Body of pancreas (tissue), 4 donors: ENCODE results near the gene RACK1. TPM values are rescaled to one million over a fixed set of nuclear protein-coding genes. Genes with fewer than 3 reads are reported as not detected.

Source experiments
- ATAC-seq: fragments of 150-250 bp; one replicate; pipeline ENCODE4 v1.9.1; 2016
- DNase-seq, 4 donors: peaks; one replicate each; pipeline ENCODE4 v3.0.0-alpha.2; 2019
- H3K27ac ChIP-seq, 4 donors: fragments of 200-600 bp; sonication (generic); 1 replicate in 3 of 4; 2 replicates in 1 of 4; pipeline versions ENCODE4 v1.5.1 to v1.6.1; 2016 to 2019; ENCODE audit warnings: mild to moderate bottlenecking in 1 of 4, mixed read lengths in 1 of 4, moderate library complexity in 1 of 4
- H3K27me3 ChIP-seq, 2 donors: fragments of 200-600 bp; sonication (generic); one replicate each; pipeline ENCODE4 v1.6.0; 2016; ENCODE audit warnings: mild to moderate bottlenecking in 1 of 2
- H3K36me3 ChIP-seq, 2 donors: fragments of 200-600 bp; sonication (generic); replicated peaks in 1 of 2; 2 replicates each; pipeline ENCODE4 v1.5.1; 2016; ENCODE audit warnings: low read depth in 2 of 2; ENCODE audit not compliant: insufficient read depth in 1 of 2
- H3K4me1 ChIP-seq: fragments of 200-600 bp; sonication (generic); one replicate; pipeline ENCODE4 v1.6.0; 2016
- H3K4me3 ChIP-seq, 2 donors: fragments of 200-600 bp; sonication (generic); 1 replicate in 1 of 2; 2 replicates in 1 of 2; pipeline ENCODE4 v1.5.1; 2016 to 2019
- H3K9me3 ChIP-seq, 3 donors: fragments of 200-600 bp; sonication (generic); 1 replicate in 2 of 3; 2 replicates in 1 of 3; pipeline ENCODE4 v1.5.1; 2016
- POLR2A ChIP-seq, 3 donors: fragments of 450-650 bp; IDR thresholded peaks; one replicate each; pipeline ENCODE4 v1.6.1; 2016; ENCODE audit warnings: antibody characterized with exemption in 3 of 3, mild to moderate bottlenecking in 2 of 3
- WGBS, 2 donors: methylation state at CpG; one replicate each; pipeline ENCODE4 v1.1.5; 2017; 5-methylcytosine and 5-hydroxymethylcytosine counted together
- intact Hi-C: fragments of 100-400 bp; cut with DNase I; formaldehyde crosslinking; loops from one replicate; pipeline ENCODE4 v1.15.1; 2023
- total RNA-seq, 2 donors: library from RNA; depleted of rRNA; stranded (reverse); fragments of >200 nt; gene quantifications; one replicate each; pipeline ENCODE4 v1.1.0, GENCODE V29; 2016
- TF ChIP-seq, protein P1 (sequence below), 7 experiments: fragments of 450-650 bp in 4 of 7; fragments of 200-600 bp in 3 of 7; sonication (generic) in 3 of 7; IDR thresholded peaks; one replicate each; pipeline ENCODE4 v1.5.1; 2016 to 2019; ENCODE audit warnings: antibody characterized with exemption in 7 of 7

The RACK1 gene
- total RNA-seq, 2 donors from 2014 or later, result 1,136 to 1,977 TPM

DNA sequence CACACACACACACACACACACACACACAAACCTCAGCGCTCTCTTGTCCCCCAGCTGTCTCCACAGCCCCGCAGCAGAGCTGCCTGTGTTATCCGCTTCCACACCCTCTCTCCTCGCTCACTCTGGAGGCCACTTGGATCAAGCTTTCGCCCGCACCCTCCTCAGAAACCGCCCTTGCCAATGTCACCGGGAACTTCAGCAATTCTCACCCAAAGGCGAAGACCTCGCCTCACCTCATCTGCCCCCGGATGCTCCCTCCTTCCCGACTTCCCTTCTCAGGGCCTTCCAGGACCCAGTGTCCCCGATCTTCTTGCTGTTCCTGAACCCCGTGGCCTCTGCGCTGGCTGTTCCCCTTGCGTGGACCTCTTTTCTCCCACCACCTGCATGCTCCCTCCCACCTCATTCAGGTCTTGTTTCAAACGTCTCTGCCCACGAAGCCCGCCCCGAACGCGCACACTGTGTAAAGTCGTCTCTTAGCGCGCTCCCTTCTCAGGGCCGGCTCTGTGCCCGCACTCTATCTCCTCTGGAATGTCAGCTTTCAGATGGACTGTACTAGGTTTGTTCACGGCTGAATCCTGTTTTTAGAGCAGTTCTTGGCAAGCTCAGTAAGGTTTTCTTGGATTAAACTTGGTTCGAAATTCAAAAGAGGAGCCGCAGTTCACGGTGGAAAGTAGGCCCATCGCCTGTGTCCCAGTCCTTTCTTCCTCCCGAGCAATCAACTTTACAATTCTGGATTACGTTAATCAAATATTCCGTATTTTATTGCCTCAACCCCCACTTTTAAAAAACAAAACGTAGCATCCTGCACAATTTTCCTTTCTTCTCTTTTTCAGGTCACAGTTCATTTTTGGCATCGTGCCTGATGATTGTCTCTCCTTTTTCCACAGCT lies 37.7 kb downstream of the RACK1 start:
- no peak for ATAC-seq
- intact Hi-C loops, result no loop called here
- no peak for DNase-seq

DNA sequence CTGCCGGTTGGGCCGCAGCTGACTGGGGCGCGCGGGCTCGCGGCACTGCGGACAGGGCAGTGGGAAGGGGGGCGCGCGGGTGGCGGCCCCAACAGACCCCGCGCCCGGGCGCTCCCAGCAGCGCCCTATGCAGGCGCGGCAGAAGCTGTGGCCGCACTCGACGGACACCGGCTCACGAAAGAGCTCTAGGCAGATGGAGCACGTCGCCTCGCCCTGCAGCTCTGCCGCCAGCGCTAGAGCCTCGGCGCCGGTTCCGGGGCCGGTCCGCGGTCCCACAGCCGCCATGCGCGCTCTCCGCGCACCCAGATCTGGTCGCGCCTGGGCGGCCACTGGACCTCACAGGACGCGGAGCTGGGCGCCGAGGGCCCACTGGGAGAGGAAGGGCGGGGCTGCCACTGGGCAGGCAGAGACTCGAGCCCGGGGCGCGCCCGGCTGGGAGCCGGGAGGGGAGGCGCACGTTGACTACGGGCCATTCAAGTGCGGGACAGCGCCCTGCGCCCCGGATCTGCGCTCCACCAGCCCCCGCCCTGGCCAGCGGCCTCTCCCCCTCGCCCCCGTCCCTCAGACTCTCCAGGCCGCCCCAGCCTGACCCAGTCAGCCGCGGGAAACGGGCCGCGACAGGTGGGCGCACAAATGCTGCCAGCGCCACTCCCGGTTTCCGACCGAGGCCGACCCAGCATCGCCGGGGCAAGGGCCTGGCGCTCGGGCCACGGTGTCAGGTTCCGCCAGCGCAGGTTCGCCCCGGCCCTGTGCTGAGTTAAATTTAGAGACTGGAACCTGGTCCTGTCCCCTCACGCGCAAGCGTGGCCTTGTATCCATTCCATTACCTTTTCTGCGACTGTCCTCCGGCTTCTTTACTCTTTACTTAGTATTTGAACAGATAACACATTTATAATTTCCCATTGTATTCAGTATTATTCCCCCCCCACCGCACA lies 38.6 kb downstream of the RACK1 start, which contains the start of gene TRIM7:
Gene TRIM7 (minus strand): TSS at position 371 of the 935 bp plus-strand sequence. CDS start 86 bp downstream, at position 285.
- no peaks in the 10 kb centered on the region for H3K27me3 ChIP-seq
- no peaks in the 10 kb centered on the region for H3K36me3 ChIP-seq
- peak; percentile 55 to 74 (median 61) for DNase-seq
- 2 to 5% methylated on average over 16 to 86 of the region's 94 CpGs for WGBS, 2 donors
- TF ChIP-seq POLR2A (IDR thresholded peaks at IDR 0.05), result peak in 2 of 3 donors; percentile 38 to 55
- TF ChIP-seq, protein P1, sequence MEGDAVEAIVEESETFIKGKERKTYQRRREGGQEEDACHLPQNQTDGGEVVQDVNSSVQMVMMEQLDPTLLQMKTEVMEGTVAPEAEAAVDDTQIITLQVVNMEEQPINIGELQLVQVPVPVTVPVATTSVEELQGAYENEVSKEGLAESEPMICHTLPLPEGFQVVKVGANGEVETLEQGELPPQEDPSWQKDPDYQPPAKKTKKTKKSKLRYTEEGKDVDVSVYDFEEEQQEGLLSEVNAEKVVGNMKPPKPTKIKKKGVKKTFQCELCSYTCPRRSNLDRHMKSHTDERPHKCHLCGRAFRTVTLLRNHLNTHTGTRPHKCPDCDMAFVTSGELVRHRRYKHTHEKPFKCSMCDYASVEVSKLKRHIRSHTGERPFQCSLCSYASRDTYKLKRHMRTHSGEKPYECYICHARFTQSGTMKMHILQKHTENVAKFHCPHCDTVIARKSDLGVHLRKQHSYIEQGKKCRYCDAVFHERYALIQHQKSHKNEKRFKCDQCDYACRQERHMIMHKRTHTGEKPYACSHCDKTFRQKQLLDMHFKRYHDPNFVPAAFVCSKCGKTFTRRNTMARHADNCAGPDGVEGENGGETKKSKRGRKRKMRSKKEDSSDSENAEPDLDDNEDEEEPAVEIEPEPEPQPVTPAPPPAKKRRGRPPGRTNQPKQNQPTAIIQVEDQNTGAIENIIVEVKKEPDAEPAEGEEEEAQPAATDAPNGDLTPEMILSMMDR (IDR thresholded peaks at IDR 0.05), result no peak
- peaks cover 42% of the 10 kb centered on the region for H3K4me1 ChIP-seq
- peak; percentile 34 for ATAC-seq
- H3K4me3 ChIP-seq, result peak within 1 kb of the TSS; percentile 16 to 49
- peak within 1 kb of the TSS; percentile 11 to 41 (median 28) for H3K27ac ChIP-seq
- no peaks in the 10 kb centered on the region for H3K9me3 ChIP-seq
- intact Hi-C loops, result no loop called here

More for the DNA sequence above, 37.7 kb downstream of the RACK1 start:
- Histone ChIP-seq H3K4me1 (peaks cover 42% of the 10 kb centered on the region), H3K36me3 (no peaks in the 10 kb centered on the region), H3K27ac (peak overlapping the region in 2 of 4 donors; percentile 65 to 85), H3K27me3 (no peaks in the 10 kb centered on the region), H3K4me3 (no peak overlapping the region), H3K9me3 (no peaks in the 10 kb centered on the region)
- TF ChIP-seq, protein P1 (IDR thresholded peaks at IDR 0.05), result no peak
- TF ChIP-seq POLR2A (IDR thresholded peaks at IDR 0.05), result no peak
- WGBS, 2 donors, result 32 to 43% methylated on average over 37 of the region's 37 CpGs

- peaks cover 42% of the 10 kb centered on the region for H3K4me1 ChIP-seq
Measured at GRCh38 chr5:181204113-181204825, 39.4 kb downstream of the RACK1 start.

GRCh38 chr5:181203777-181204112 lies 40.0 kb downstream of the RACK1 start:
- TF ChIP-seq POLR2A (IDR thresholded peaks at IDR 0.05), result no peak
- TF ChIP-seq, protein P1 (IDR thresholded peaks at IDR 0.05), result no peak
- Histone ChIP-seq H3K9me3 (no peaks in the 10 kb centered on the region), H3K36me3 (no peaks in the 10 kb centered on the region), H3K4me3 (peak overlapping the region in 1 of 2 donors; percentile 1), H3K27ac (no peak overlapping the region), H3K4me1 (peaks cover 42% of the 10 kb centered on the region), H3K27me3 (no peaks in the 10 kb centered on the region)
- no peak for ATAC-seq
- intact Hi-C loops, result no loop called here
- DNase-seq, result no peak
- WGBS, 2 donors, result 18 to 41% methylated on average over 12 to 13 of the region's 17 CpGs

More at GRCh38 chr5:181204113-181204825, 39.4 kb downstream of the RACK1 start:
- no peaks in the 10 kb centered on the region for H3K36me3 ChIP-seq
- 0 to 3% methylated on average over 13 to 59 of the region's 67 CpGs for whole genome bisulfite sequencing, 2 donors
- ATAC-seq (peak; percentile 4), DNase-seq (peak in 3 of 4 donors; percentile 32 to 49 (median 35))
- TF ChIP-seq, protein P1 (IDR thresholded peaks at IDR 0.05), result no peak
- TF ChIP-seq POLR2A (IDR thresholded peaks at IDR 0.05), result no peak
- peak overlapping the region in 3 of 4 donors; percentile 18 to 41 (median 38) for H3K27ac ChIP-seq
- peak overlapping the region; percentile 1 to 49 for H3K4me3 ChIP-seq
- H3K27me3 ChIP-seq, result no peaks in the 10 kb centered on the region
- H3K9me3 ChIP-seq, result no peaks in the 10 kb centered on the region
- intact Hi-C loops, result no loop called here
